Hippocampal formation (tissue), 2 donors: Measurements from ENCODE around the gene AGO4.

Experiments used
- DNase-seq, 2 donors: peaks; one replicate each; lab custom pipeline; 2025; lab: John Stamatoyannopoulos, UW

AGO4 gene

DNA sequence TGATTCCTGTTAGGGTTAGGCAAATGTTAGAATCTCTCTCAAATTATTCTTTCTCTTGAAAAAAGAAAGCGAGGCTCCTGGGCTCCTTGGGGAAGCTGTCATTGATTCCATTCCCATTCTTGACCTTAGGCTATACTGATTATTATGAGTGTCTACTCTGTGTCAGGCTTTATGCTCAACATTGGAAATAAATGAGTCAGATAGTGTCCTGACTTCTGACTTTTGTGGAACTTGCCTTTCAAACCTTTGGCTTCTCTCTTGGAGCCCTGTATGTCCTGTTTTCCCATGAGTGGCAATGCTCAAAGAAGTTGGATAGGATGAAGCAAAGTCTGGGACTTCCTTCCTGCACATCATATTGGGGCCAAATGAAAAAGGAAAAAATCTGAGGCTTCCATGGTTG, 86.8 kb downstream of the AGO4 start:
- DNase-seq: no peak

DNA sequence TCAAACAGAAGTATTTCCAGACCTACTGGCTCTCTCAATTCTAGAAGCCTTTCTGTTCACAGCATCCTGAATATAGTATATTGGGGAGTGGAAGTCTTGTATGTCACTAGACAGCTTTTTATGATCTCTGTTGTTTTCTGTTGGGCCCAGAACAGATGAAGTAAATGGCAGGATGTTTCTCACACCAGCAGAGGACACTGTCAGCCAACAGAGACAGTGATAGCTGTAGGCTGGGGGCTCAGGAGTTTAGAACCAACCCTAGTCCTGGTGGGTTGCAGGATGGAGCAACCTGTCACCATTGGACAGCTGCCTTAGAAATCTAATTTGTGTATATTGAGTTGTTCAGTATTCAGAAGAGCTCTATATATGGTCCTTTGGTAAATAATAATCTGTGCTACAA, 92.1 kb downstream of the AGO4 start:
- DNase-seq: no peak

- no peak for DNase-seq
These were observed 93.4 kb downstream of the AGO4 start for GRCh38 chr1:35901235-35901634.

DNA sequence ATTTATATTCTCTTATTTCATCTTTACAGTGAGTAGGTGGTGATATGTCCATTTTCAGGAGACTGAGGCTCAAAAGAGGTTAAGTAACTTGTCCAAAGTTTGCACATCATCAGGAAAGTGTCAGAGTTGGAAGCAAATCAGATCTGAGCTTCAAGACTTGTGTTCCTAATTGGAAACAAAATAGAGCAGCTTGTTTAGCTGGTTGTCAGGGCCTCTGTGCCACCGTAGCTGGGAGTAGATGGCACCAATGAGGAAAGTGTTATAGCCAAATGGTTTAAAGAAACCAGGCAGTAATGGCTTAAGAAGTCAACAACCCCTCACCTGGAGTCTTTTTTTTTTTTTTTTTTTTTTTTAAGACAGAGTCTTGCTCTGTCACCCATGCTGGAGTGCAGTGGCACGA, 94.9 kb downstream of the AGO4 start:
- no peak for DNase-seq
